Measurements from ENCODE around the gene PRSS50. TPM values are rescaled to one million over a fixed set of nuclear protein-coding genes. Genes with fewer than 3 reads are reported as not detected.
"Not testable (repeated sequence)": the region's sequence is repeated elsewhere in the genome, so short reads cannot be mapped to it uniquely, and the experiment has no call there.

PRSS50 gene
- total RNA-seq, 2 experiments from 2014 or later, result not detected

DNA sequence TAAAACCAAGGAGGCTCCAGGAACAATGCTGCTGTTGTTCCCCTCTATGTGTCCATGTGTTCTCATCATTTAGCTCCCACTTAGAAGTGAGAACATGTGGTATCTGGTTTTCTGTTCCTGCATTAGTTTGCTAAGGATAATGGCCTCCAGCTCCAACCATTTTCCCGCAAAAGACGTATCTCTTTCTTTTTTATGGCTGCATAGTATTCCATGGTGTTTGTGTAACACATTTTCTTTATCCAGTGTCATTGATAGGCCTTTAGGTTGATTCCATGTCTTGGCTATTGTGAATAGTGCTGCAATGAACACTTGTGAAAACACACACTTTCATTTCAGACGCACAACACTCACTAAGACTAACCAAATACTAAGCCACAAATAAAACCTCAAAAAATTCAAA is 21.9 kb upstream of the PRSS50 start:
- H3K9me3 Mint-ChIP-seq (ENCODE audit: insufficient read depth); H3K36me3 Mint-ChIP-seq (ENCODE audit: low read depth); H3K27ac Mint-ChIP-seq; CTCF ChIA-PET; POLR2A ChIA-PET; H3K4me3 Mint-ChIP-seq; DNase-seq; H3K4me1 Mint-ChIP-seq (ENCODE audit: low read depth); ATAC-seq: not testable (repeated sequence)
- H3K27me3 Mint-ChIP-seq (ENCODE audit: low read depth), result peaks cover 13% of the 10 kb centered on the region

DNA sequence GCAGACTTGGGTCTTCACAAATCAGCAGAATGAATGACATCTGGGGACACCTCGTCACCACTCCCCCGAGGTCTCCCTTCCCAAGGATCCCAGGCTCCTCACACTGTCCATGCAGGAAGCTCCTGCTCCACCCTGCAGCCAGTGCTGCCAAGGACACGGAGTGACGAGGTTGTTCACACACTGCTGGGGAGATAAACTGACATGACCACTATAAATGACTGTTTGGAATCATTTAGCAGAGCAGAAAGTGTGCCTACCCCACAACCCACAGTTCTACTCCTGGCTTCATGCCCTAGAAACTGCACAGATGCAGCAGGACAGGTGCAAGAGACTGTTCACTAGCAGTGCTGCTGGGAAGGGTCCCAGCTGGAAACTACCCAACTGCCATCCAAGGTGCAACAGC is 19.7 kb upstream of the PRSS50 start:
- no peak for DNase-seq
- H3K36me3 Mint-ChIP-seq (ENCODE audit: low read depth), result no peaks in the 10 kb centered on the region
- ATAC-seq, result no peak
- H3K27me3 Mint-ChIP-seq (ENCODE audit: low read depth), result peaks cover 15% of the 10 kb centered on the region
- H3K4me3 Mint-ChIP-seq, result no peak overlapping the region
- POLR2A ChIA-PET, result no interaction called here
- no peaks in the 10 kb centered on the region for H3K4me1 Mint-ChIP-seq (ENCODE audit: low read depth)
- H3K9me3 Mint-ChIP-seq (ENCODE audit: insufficient read depth), result no peaks in the 10 kb centered on the region
- CTCF ChIA-PET, result no interaction called here
- H3K27ac Mint-ChIP-seq, result no peak overlapping the region

DNA sequence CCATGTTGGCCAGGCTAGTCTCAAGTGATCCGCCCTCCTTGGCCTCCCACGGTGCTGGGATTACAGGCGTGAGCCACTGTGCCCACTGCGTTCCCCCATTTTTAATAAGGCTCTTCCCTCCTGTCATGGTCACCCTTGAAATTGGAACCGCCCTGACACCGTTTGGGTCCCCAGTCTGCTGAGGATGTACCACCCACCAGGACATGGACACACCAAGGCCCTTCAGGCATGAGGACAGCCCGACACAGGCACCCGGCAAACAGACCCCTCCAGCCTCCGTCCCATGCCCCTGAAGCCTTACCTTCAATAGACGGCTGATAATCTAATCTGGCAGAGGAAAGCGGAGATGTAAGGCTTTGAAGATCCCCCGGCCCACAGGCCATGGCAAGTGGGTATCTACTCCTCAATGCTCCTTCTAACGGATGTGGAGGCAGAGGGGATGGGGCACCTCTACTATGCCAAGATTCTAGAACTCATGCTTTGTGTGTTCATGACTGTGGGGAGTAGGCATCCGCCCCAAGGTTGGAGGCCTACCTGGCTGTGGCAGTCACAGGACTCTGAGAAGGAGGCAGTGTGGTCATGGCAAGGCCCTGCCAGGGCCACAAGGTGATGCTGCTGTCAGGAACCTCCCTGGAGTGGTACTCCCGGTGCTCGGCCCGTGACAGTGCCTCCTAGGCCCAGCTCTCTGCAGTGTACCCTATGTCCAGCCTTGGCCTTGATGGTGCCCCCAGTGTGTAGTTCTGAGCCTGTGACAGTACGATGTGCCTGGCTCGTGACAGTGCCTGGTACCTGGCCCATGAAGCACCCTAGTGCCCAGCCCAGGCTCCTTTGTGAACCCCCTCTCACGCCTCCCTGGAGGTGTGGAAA is 18.6 kb upstream of the PRSS50 start:
- Mint-ChIP-seq H3K36me3 (ENCODE audit: low read depth) (no peaks in the 10 kb centered on the region), H3K4me1 (ENCODE audit: low read depth) (no peaks in the 10 kb centered on the region), H3K9me3 (ENCODE audit: insufficient read depth) (no peaks in the 10 kb centered on the region), H3K27me3 (ENCODE audit: low read depth) (peaks cover 18% of the 10 kb centered on the region), H3K4me3 (no peak overlapping the region), H3K27ac (no peak overlapping the region)
- DNase-seq (no peak), ATAC-seq (no peak)
- CTCF ChIA-PET, result no interaction called here
- POLR2A ChIA-PET, result no interaction called here

DNA sequence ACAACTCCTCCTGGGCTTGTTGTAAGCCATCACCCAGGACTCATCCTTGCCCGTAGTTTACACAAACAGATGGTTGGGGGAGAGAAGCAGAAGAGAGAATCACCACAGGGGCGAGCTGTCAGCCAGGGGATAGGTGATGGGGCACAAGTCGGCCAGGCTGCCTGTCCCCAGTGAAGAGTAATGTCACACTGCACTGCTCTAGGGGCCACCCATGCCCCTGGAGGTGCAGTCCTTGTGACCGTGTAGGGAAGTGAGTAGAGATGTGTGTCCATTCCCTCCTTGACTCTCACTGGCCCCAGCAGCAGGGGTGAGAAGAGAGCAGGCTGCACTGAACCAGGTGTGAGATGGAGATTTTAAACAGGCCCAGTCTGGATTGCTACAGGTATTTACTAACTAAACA is 17.1 kb upstream of the PRSS50 start:
- H3K36me3 Mint-ChIP-seq (ENCODE audit: low read depth), result no peaks in the 10 kb centered on the region
- CTCF ChIA-PET, result no interaction called here
- H3K27me3 Mint-ChIP-seq (ENCODE audit: low read depth), result peaks cover 24% of the 10 kb centered on the region
- no peak overlapping the region for H3K4me3 Mint-ChIP-seq
- H3K9me3 Mint-ChIP-seq (ENCODE audit: insufficient read depth), result no peaks in the 10 kb centered on the region
- H3K27ac Mint-ChIP-seq, result no peak overlapping the region
- DNase-seq, result no peak
- no peaks in the 10 kb centered on the region for H3K4me1 Mint-ChIP-seq (ENCODE audit: low read depth)
- ATAC-seq, result no peak
- POLR2A ChIA-PET, result no interaction called here

DNA sequence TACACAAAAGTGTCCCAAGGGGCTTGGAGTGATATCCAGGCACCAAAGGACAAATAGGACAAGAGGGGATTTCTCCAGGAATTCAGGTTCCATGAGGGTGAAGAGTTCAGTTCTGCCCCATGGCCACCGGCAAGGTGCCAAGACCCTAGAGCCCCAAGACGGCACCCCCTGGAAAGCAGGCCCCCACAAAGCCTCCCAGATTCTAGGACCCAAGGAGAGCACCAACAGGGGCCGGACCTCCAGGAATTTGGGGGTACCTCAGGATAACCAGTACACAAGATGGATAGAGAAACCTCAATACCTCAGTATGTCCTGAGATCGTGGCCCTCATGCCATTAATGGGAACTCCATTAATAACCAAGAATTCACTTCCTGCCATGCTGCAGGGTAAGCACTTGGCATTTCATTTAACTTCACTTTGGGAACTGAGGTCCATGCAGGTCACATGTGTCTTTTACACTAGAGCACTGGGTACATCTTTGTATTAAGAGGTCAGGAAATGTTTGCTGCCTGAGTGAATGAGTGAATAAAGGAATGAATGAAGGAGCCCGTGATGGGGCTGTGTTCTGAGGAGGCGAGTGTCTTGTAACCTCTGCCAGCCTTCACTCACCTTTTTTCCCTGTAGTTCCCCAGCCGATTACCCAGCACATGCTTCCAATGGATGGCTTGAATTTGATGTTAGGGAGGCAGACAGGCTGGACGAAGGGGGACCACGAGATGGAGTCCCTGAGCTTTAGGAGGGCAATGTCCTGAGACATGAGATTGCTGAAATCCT is 15.5 kb upstream of the PRSS50 start:
- ATAC-seq (no peak), DNase-seq (no peak)
- Mint-ChIP-seq H3K9me3 (ENCODE audit: insufficient read depth) (no peaks in the 10 kb centered on the region), H3K4me1 (ENCODE audit: low read depth) (no peaks in the 10 kb centered on the region), H3K27ac (no peak overlapping the region), H3K36me3 (ENCODE audit: low read depth) (no peaks in the 10 kb centered on the region), H3K4me3 (no peak overlapping the region), H3K27me3 (ENCODE audit: low read depth) (peaks cover 19% of the 10 kb centered on the region)
- ChIA-PET POLR2A (no interaction called here), CTCF (no interaction called here)

DNA sequence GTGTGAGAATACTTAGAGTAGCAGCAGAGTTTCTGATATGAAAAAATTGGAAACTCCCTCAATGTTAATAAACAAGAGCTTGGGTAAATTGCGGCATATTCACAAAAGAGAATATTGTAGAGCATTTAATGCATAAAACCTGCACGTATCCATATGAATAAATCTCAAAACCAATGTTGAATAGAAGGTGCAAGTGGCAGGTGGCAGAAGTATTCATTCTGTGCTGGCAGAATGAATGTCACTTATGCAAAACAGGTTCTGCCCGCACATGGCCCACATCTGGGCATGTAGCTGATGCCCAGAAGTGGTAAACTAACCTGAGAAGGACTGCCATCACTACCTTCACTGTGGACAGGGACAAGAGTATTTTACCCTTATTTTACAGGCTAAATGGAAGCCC is 14.1 kb upstream of the PRSS50 start:
- DNase-seq (no peak), ATAC-seq (no peak)
- Mint-ChIP-seq H3K27me3 (ENCODE audit: low read depth) (peaks cover 14% of the 10 kb centered on the region), H3K36me3 (ENCODE audit: low read depth) (no peaks in the 10 kb centered on the region), H3K4me1 (ENCODE audit: low read depth) (no peaks in the 10 kb centered on the region), H3K4me3 (no peak overlapping the region), H3K9me3 (ENCODE audit: insufficient read depth) (no peaks in the 10 kb centered on the region), H3K27ac (no peak overlapping the region)
- POLR2A ChIA-PET, result no interaction called here
- CTCF ChIA-PET, result no interaction called here

DNA sequence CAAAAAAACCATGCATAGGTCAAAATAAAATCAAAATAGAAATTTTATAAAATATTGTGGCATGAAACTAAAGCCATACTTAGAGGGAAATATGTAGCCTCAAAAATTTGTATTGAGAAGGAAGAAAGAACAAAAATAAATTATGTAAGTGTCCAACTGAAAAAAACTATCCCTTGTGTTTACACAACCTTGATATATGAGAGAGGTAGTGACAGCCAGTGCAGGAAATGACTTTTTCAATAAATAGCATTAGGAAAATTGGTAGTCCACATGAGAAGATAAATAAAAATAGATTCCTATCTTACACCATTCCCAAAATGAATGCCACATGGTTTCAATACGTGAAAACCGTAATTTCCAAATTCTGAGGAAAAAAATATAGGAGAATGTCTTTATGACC is 13.2 kb upstream of the PRSS50 start:
- no peak overlapping the region for H3K4me3 Mint-ChIP-seq
- no peak overlapping the region for H3K27ac Mint-ChIP-seq
- ChIA-PET CTCF (no interaction called here), POLR2A (no interaction called here)
- DNase-seq (no peak), ATAC-seq (no peak)
- H3K27me3 Mint-ChIP-seq (ENCODE audit: low read depth), result peaks cover 17% of the 10 kb centered on the region
- no peaks in the 10 kb centered on the region for H3K9me3 Mint-ChIP-seq (ENCODE audit: insufficient read depth)
- H3K36me3 Mint-ChIP-seq (ENCODE audit: low read depth), result no peaks in the 10 kb centered on the region
- H3K4me1 Mint-ChIP-seq (ENCODE audit: low read depth), result no peaks in the 10 kb centered on the region

DNA sequence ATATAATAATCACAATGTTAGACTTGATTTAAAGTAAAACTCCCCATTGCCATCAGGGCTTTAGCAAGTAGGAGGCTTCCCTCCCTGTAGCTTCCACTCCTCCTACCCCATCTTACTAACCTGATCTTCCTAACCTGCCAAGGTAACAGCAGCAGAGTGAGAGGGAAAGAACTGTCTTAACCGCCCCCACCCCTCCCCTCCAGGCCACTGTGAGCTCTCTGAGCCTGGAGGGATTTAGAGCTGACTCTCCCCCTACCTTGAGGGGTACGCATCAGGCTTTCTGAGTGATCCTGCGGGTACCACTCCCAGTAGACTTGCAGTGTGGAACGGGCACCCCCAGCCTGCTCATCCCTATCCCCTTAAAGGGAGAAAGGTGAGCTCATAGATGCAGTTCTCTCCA is 11.4 kb upstream of the PRSS50 start:
- H3K4me3 Mint-ChIP-seq, result no peak overlapping the region
- ChIA-PET POLR2A (interaction anchor here (0.6 kb wide), 1 partner anchor 891 kb away, joined by 3 read pairs; no protein-coding TSS in a partner anchor), CTCF (no interaction called here)
- DNase-seq (no peak), ATAC-seq (no peak)
- no peaks in the 10 kb centered on the region for H3K9me3 Mint-ChIP-seq (ENCODE audit: insufficient read depth)
- H3K4me1 Mint-ChIP-seq (ENCODE audit: low read depth), result no peaks in the 10 kb centered on the region
- H3K27ac Mint-ChIP-seq, result no peak overlapping the region
- H3K36me3 Mint-ChIP-seq (ENCODE audit: low read depth), result no peaks in the 10 kb centered on the region
- peaks cover 21% of the 10 kb centered on the region for H3K27me3 Mint-ChIP-seq (ENCODE audit: low read depth)

DNA sequence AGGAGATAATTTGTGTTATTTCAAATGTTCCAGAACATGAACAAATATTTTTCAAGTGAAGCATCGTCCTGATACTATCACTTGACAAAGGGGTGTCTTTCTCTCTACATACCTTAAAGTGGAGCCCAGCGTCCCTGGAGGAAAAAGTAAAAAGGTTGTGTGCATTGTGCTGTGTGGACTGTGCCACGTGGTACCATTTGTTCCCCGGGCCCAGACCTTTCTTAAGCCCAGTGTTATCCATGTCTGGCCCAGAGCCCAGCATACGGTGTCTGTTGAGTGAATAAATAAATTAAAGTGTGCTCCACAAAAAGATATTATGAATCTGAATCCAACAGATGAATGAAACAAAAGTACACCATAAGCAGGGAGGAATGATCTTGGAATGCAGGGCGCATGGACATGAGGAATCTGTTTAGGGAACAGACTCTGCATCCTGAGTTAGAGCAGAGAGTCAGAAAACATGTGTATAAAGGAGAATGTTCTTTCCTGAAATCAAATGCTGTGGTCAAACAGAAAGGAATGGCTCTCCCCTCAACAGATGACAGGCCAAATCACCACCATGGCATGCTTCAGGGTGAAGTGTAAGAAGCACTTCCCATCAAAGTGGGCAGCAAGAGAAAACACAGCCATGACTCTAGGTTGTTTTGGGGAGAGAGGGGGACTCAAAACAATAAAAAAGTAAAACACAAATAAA is 8.1 kb upstream of the PRSS50 start:
- ATAC-seq (no peak), DNase-seq (no peak)
- Mint-ChIP-seq H3K27me3 (ENCODE audit: low read depth) (peaks cover 14% of the 10 kb centered on the region), H3K4me3 (no peak overlapping the region), H3K36me3 (ENCODE audit: low read depth) (no peaks in the 10 kb centered on the region), H3K4me1 (ENCODE audit: low read depth) (no peaks in the 10 kb centered on the region), H3K27ac (no peak overlapping the region), H3K9me3 (ENCODE audit: insufficient read depth) (no peaks in the 10 kb centered on the region)
- POLR2A ChIA-PET, result no interaction called here
- CTCF ChIA-PET, result interaction anchor here (1.2 kb wide), 1 partner anchor 23 kb away, joined by 4 read pairs; no protein-coding TSS in a partner anchor

DNA sequence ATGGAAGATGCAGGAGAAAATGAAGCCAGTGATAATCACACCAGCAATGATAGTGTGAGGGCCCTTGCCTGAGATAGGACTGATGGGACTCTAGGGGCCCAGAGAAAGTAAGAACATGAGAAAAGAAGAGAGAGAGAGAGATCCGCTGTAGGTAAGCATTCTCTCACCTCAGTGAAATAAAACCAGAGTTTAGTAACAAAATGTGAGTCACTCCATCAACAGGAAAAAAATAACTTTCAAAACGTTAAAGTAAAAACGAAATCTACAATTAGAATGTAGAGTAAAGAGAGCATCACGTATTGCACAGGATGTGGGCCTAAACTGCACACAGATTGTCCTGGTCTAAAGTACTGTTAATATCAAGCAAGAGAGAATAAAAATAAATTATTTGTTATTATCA is 6.8 kb upstream of the PRSS50 start:
- Mint-ChIP-seq H3K36me3 (ENCODE audit: low read depth) (no peaks in the 10 kb centered on the region), H3K4me1 (ENCODE audit: low read depth) (no peaks in the 10 kb centered on the region), H3K4me3 (no peak overlapping the region), H3K9me3 (ENCODE audit: insufficient read depth) (no peaks in the 10 kb centered on the region), H3K27ac (no peak overlapping the region), H3K27me3 (ENCODE audit: low read depth) (peaks cover 15% of the 10 kb centered on the region)
- ATAC-seq, result no peak
- no peak for DNase-seq
- ChIA-PET CTCF (interaction anchor here (1.2 kb wide), 1 partner anchor 21 kb away, joined by 4 read pairs; no protein-coding TSS in a partner anchor), POLR2A (interaction anchor here (0.7 kb wide), 1 partner anchor 725 kb away, joined by 3 read pairs; no protein-coding TSS in a partner anchor)

DNA sequence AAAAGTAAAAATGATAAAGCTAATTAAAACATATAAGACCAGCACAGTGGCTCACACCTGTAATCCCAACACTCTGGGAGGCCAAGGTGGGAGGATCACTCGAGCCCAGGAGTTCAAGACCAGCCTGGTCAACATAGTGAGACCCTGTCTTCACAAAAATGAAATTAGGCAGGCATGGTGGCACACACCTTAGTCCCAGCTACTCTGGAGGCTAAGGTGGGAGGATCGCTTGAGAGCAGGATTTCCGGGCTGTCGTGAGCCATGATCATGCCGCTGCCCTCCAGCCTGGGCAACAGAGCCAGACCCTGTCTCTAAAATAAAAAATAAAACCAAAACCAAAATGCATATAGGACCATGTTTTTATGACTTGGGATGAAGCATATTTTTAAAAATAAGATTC is 4.8 kb upstream of the PRSS50 start:
- Mint-ChIP-seq H3K9me3 (ENCODE audit: insufficient read depth) (no peaks in the 10 kb centered on the region), H3K27me3 (ENCODE audit: low read depth) (peaks cover 19% of the 10 kb centered on the region), H3K4me1 (ENCODE audit: low read depth) (no peaks in the 10 kb centered on the region), H3K36me3 (ENCODE audit: low read depth) (no peaks in the 10 kb centered on the region), H3K4me3 (no peak overlapping the region), H3K27ac (no peak overlapping the region)
- no peak for ATAC-seq
- DNase-seq, result no peak
- ChIA-PET CTCF (no interaction called here), POLR2A (no interaction called here)

DNA sequence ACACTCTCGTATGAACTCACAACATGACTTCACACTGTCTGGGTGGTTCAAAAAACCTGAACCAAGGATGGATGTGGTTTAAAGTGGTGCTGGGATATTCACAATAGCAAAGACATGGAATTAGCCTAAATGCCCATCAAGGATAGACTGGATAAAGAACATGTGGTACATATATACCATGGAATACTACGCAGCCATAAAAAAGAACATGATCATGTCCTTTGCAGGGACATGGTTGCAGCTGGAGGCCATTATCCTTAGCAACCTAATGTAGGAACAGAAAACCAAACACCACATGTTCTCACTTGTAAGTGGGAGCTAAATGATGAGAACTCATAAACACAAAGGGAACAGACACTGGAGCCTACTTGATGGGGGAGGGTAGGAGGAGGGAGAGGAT is 3.3 kb upstream of the PRSS50 start:
- no peak for DNase-seq
- ChIA-PET POLR2A (no interaction called here), CTCF (interaction anchor here (1.0 kb wide), 1 partner anchor 19 kb away, joined by 3 read pairs; no protein-coding TSS in a partner anchor)
- Mint-ChIP-seq H3K4me3 (no peak overlapping the region), H3K4me1 (ENCODE audit: low read depth) (no peaks in the 10 kb centered on the region), H3K27me3 (ENCODE audit: low read depth) (peaks cover 17% of the 10 kb centered on the region), H3K27ac (no peak overlapping the region), H3K36me3 (ENCODE audit: low read depth) (no peaks in the 10 kb centered on the region), H3K9me3 (ENCODE audit: insufficient read depth) (no peaks in the 10 kb centered on the region)
- ATAC-seq, result no peak

All from activated CD8-positive, alpha-beta T cell treated with anti-CD3 and anti-CD28 coated beads, Interleukin-2, amount 10 ng/mL, durations not matched to agents 7 days and 5 days (primary cell).